Fibroblast of lung (primary cell): ENCODE data around the gene GAREM2.

Source experiments
- CTCF ChIP-seq, 2 donors: IDR thresholded peaks in 1 of 2; conservative IDR thresholded peaks in 1 of 2; 1 replicate in 1 of 2; 2 replicates in 1 of 2; pipeline ENCODE4 v1.5.1; 2011 to 2012; ENCODE audit warnings: low read length in 2 of 2, control low read depth in 1 of 2, inconsistent platforms in 1 of 2, low read depth in 1 of 2, mild to moderate bottlenecking in 1 of 2
- EZH2 ChIP-seq: IDR thresholded peaks from 2 replicates; pipeline ENCODE4 v1.5.1; 2012; ENCODE audit warnings: low read length, control low read depth, mild to moderate bottlenecking; ENCODE audit errors: missing control alignments

GRCh38 chr2:26178746-26179436, 6.0 kb downstream of the GAREM2 start:
- TF ChIP-seq CTCF (conservative IDR thresholded peaks at IDR 0.05 in 1 of 2, IDR thresholded peaks at IDR 0.05 in 1 of 2; ENCODE audit: low read depth in 1 of 2, low read length in 2 of 2) (no peak), EZH2 (no peak)
